Bronchial epithelial cell (primary cell): Measurements from ENCODE around the gene EDRF1. TPM values are rescaled to one million over a fixed set of nuclear protein-coding genes. Genes with fewer than 3 reads are reported as not detected.

Source experiments
- DNase-seq: peaks from one replicate; pipeline ENCODE4 v3.0.0-alpha.2; 2010; ENCODE audit warnings: low read depth
- FAIRE-seq: peaks from 2 replicates; lab custom pipeline; 2011; peaks lifted over from hg19 to GRCh38; lab: Jason Lieb, UNC
- H3K27me3 ChIP-seq: 2 replicates; pipeline ENCODE4 v1.5.1; 2011; ENCODE audit warnings: low read length; ENCODE audit not compliant: control insufficient read depth, insufficient read depth
- H3K36me3 ChIP-seq: 2 replicates; pipeline ENCODE4 v1.5.1; 2011; ENCODE audit warnings: low read length; ENCODE audit not compliant: control insufficient read depth, insufficient read depth
- H3K4me3 ChIP-seq: 2 replicates; pipeline ENCODE4 v1.5.1; 2011; ENCODE audit warnings: mild to moderate bottlenecking, low read depth, low read length, control low read depth
- total RNA-seq: library from RNA; depleted of rRNA; stranded (reverse); fragments of >200 nt; gene quantifications from 2 replicates; pipeline ENCODE4 v1.2.1, GENCODE V29; 2014
- TF ChIP-seq, protein P1 (sequence below): IDR thresholded peaks from 2 replicates; pipeline ENCODE4 v1.5.1; 2011; ENCODE audit warnings: mild to moderate bottlenecking, moderate library complexity, low read length, control low read depth, inconsistent platforms; ENCODE audit not compliant: insufficient read depth, severe bottlenecking

The EDRF1 gene
- total RNA-seq, 1 donor from 2014 or later: 15.5 TPM

GRCh38 chr10:125734823-125735222 lies 15.3 kb downstream of the EDRF1 start:
- DNase-seq (no peak), FAIRE-seq (no peak)
- TF ChIP-seq, protein P1, sequence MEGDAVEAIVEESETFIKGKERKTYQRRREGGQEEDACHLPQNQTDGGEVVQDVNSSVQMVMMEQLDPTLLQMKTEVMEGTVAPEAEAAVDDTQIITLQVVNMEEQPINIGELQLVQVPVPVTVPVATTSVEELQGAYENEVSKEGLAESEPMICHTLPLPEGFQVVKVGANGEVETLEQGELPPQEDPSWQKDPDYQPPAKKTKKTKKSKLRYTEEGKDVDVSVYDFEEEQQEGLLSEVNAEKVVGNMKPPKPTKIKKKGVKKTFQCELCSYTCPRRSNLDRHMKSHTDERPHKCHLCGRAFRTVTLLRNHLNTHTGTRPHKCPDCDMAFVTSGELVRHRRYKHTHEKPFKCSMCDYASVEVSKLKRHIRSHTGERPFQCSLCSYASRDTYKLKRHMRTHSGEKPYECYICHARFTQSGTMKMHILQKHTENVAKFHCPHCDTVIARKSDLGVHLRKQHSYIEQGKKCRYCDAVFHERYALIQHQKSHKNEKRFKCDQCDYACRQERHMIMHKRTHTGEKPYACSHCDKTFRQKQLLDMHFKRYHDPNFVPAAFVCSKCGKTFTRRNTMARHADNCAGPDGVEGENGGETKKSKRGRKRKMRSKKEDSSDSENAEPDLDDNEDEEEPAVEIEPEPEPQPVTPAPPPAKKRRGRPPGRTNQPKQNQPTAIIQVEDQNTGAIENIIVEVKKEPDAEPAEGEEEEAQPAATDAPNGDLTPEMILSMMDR: no peak
- Histone ChIP-seq H3K4me3 (no peak overlapping the region), H3K27me3 (no peaks in the 10 kb centered on the region), H3K36me3 (peaks cover 19% of the 10 kb centered on the region)

DNA sequence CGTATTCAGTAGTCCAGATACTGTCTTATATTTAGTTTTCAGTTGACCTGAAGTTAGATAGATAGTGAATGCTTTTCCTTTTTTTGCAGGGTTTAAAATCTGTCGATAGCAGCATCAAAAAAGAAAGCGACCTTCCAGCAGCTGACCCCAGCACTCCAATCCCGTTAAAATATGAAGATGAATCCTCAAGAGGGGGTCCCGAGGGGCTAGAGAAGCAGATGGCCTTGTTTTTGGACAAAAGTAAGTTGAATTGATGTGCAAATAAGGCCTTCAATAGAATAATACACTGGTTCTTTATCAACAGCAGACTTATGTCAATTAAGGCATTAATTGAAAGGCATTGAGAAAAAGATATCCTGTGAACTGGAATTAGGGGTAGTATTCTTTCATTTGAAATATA lies 18.7 kb downstream of the EDRF1 start:
- FAIRE-seq: no peak
- H3K4me3 ChIP-seq: no peak overlapping the region
- TF ChIP-seq, protein P1: no peak
- DNase-seq: no peak
- H3K27me3 ChIP-seq: no peaks in the 10 kb centered on the region
- peaks cover 8% of the 10 kb centered on the region for H3K36me3 ChIP-seq

- H3K36me3 ChIP-seq: peaks cover 9% of the 10 kb centered on the region
- FAIRE-seq: peak; percentile 47
- H3K4me3 ChIP-seq: no peak overlapping the region
- no peak for DNase-seq
- H3K27me3 ChIP-seq: no peaks in the 10 kb centered on the region
- TF ChIP-seq, protein P1: no peak
These were observed 20.6 kb downstream of the EDRF1 start for GRCh38 chr10:125739994-125740679.

GRCh38 chr10:125742465-125742864 lies 23.0 kb downstream of the EDRF1 start:
- TF ChIP-seq, protein P1: no peak
- Histone ChIP-seq H3K27me3 (no peaks in the 10 kb centered on the region), H3K4me3 (no peak overlapping the region), H3K36me3 (peaks cover 5% of the 10 kb centered on the region)
- DNase-seq: peak; percentile 5
- FAIRE-seq: no peak

DNA sequence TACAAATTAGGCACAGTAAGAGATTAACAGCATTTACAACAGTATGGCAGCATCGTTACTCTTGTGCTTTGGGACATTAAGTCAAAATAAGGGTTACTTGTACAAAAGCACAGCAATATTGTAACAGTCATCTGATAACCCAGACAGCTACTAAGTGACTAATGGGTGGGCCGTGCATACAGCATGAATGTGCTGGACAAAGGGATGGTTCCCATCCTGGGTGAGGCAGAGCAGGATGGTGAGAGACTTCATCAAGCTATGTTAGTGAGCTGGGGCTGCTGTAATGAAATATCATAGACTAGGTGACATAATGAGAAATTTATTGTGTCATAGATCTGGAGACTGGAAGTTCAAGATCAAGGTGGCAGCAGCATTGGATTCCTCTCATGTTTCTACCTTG lies 25.4 kb downstream of the EDRF1 start:
- no peak for FAIRE-seq
- TF ChIP-seq, protein P1: no peak
- no peak for DNase-seq
- no peaks in the 10 kb centered on the region for H3K27me3 ChIP-seq
- H3K36me3 ChIP-seq: peaks cover 4% of the 10 kb centered on the region
- no peak overlapping the region for H3K4me3 ChIP-seq

DNA sequence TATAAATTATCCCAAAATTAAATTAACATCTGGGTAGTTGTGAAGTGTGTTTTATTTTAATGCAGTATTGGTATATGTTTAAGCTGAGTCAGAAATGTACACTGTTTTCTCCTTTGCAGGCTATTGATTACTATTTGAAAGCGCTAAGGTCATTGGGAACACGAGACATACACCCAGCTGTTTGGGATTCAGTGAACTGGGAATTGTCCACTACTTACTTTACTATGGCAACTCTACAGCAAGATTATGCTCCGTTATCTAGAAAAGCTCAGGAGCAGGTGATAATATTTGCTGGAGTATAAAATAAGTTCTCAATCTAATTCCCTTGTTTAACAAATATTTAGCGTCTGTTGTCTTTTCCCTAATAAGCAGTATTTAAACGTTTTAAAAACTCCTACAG lies 27.9 kb downstream of the EDRF1 start:
- FAIRE-seq: no peak
- H3K4me3 ChIP-seq: no peak overlapping the region
- DNase-seq: no peak
- peaks cover 7% of the 10 kb centered on the region for H3K36me3 ChIP-seq
- no peaks in the 10 kb centered on the region for H3K27me3 ChIP-seq
- TF ChIP-seq, protein P1: no peak
